HG02852 (cell line): ENCODE results near the gene SERPINB6.
A peak's percentile ranks its signal among the peaks of the same experiment; 100 is the strongest.

Source experiments
- ATAC-seq: cut with Tn5 transposase; IDR thresholded peaks from one replicate; pipeline ENCODE4 v1.9.1; 2021; ENCODE audit warnings: mild to moderate bottlenecking, moderate library complexity; ENCODE audit not compliant: unreplicated experiment

Gene SERPINB6

GRCh38 chr6:2999618-3000557, 28.5 kb upstream of the SERPINB6 start, which contains the start of gene NQO2:
TSS of gene NQO2 (plus strand) at chr6:2999894. CDS start at chr6:3006553, 6,659 bp downstream.
- peak; percentile 65 for ATAC-seq

- peak; percentile 24 for ATAC-seq
Observed at GRCh38 chr6:2998998-2999617, 27.7 kb upstream of the SERPINB6 start.

GRCh38 chr6:2998249-2998997, 27.1 kb upstream of the SERPINB6 start:
- peak; percentile 37 for ATAC-seq

- no peak for ATAC-seq
Observed at GRCh38 chr6:2993755-2994317, 22.5 kb upstream of the SERPINB6 start.

- no peak for ATAC-seq
Observed at GRCh38 chr6:2992330-2992979, 21.1 kb upstream of the SERPINB6 start.

GRCh38 chr6:2990932-2991506, 19.7 kb upstream of the SERPINB6 start:
- no peak for ATAC-seq

- no peak for ATAC-seq
Observed at GRCh38 chr6:2990248-2990931, 19.0 kb upstream of the SERPINB6 start.

- ATAC-seq = peak; percentile 72
Observed at GRCh38 chr6:2989332-2990247, 18.2 kb upstream of the SERPINB6 start.

GRCh38 chr6:2988426-2989331, 17.3 kb upstream of the SERPINB6 start:
- ATAC-seq = peak; percentile 67

- ATAC-seq = no peak
Observed at GRCh38 chr6:2988094-2988425, 16.7 kb upstream of the SERPINB6 start.

GRCh38 chr6:2986722-2987221, 15.4 kb upstream of the SERPINB6 start:
- ATAC-seq = no peak

GRCh38 chr6:2984738-2985406, 13.5 kb upstream of the SERPINB6 start:
- no peak for ATAC-seq

GRCh38 chr6:2982426-2983117, 11.2 kb upstream of the SERPINB6 start:
- ATAC-seq = no peak

- ATAC-seq = no peak
Observed at GRCh38 chr6:2980465-2980855, 9.1 kb upstream of the SERPINB6 start.

GRCh38 chr6:2979819-2980464, 8.6 kb upstream of the SERPINB6 start:
- no peak for ATAC-seq

- ATAC-seq = no peak
Observed at GRCh38 chr6:2978923-2979322, 7.6 kb upstream of the SERPINB6 start.
